HCT116 (cell line): Measurements from ENCODE around the gene CPN2. TPM values are rescaled to one million over a fixed set of nuclear protein-coding genes. Genes with fewer than 3 reads are reported as not detected.

Source experiments
- ATAC-seq: fragments of 200-7000 bp; cut with Tn5 transposase; 2 replicates; pipeline ENCODE4 v1.9.1; 2020; ENCODE audit warnings: mild to moderate bottlenecking, moderate library complexity
- BruUV-seq: library from RNA; stranded (reverse); fragments of 400-500 nt; replicated peaks from 2 replicates; lab custom pipeline; 2021; lab: Mats Ljungman, UMichigan
- CTCF ChIA-PET: fragments of 300-600 bp; sonication (Branson Sonifier 250); formaldehyde crosslinking; loops from one replicate; lab custom pipeline; 2021; ENCODE audit warnings: antibody characterized with exemption; lab: Charles Lee
- POLR2A ChIA-PET: fragments of 300-600, 350-600 bp; sonication (Branson Sonifier 250); formaldehyde crosslinking; loops from one replicate; lab custom pipeline; 2021; ENCODE audit warnings: antibody characterized with exemption; lab: Charles Lee
- RAD21 ChIA-PET, 2 experiments: fragments of 300-600 bp; sonication (Branson Sonifier 250); formaldehyde crosslinking; loops; one replicate each; lab custom pipeline; 2023; ENCODE audit warnings: low total read pairs in 2 of 2; ENCODE audit not compliant: uncharacterized antibody in 2 of 2, unreplicated experiment in 2 of 2, low non-redundant PET in 1 of 2; lab: Charles Lee
- DNase-seq: peaks from one replicate; pipeline ENCODE4 v3.0.0-alpha.2; 2010; ENCODE audit warnings: low read depth, low spot score
- H2AFZ ChIP-seq: fragments of 200-600 bp; shearing (Covaris generic), sonication (generic); 2 replicates; pipeline ENCODE4 v1.6.1; 2017; ENCODE audit warnings: low read depth, mixed run types, mixed read lengths, antibody characterized with exemption, low read length; ENCODE audit not compliant: poor library complexity, severe bottlenecking
- H3K27ac ChIP-seq: 2 replicates; pipeline ENCODE4 v1.5.1; 2012; ENCODE audit warnings: low read depth, low read length
- H3K27me3 ChIP-seq: fragments of 200-600 bp; sonication (generic); 2 replicates; pipeline ENCODE4 v1.6.1; 2016; ENCODE audit warnings: mixed run types, low read length, mixed read lengths; ENCODE audit not compliant: insufficient read depth
- H3K36me3 ChIP-seq, 2 experiments: fragments of 200-500 bp in 1 of 2; fragments of 200-600 bp in 1 of 2; sonication (Bioruptor generic) in 1 of 2; sonication (generic) in 1 of 2; 2 replicates each; pipeline versions ENCODE4 v1.5.1 to v1.6.1; 2014 to 2016; ENCODE audit warnings: low read length in 2 of 2, inconsistent platforms in 1 of 2, mixed read lengths in 1 of 2, mixed run types in 1 of 2; ENCODE audit not compliant: insufficient read depth in 2 of 2, control insufficient read depth in 1 of 2
- H3K4me1 ChIP-seq, 2 experiments: fragments of 200-600 bp in 1 of 2; sonication (generic) in 1 of 2; 2 replicates each; pipeline versions ENCODE4 v1.5.1 to v1.6.1; 2012 to 2017; ENCODE audit warnings: low read length in 2 of 2, inconsistent platforms in 1 of 2, mild to moderate bottlenecking in 1 of 2, mixed read lengths in 1 of 2, mixed run types in 1 of 2, moderate library complexity in 1 of 2; ENCODE audit not compliant: insufficient read depth in 2 of 2, control insufficient read depth in 1 of 2
- H3K4me2 ChIP-seq: fragments of 200-600 bp; sonication (generic); 2 replicates; pipeline ENCODE4 v1.6.1; 2017; ENCODE audit warnings: mixed run types, low read length, mixed read lengths
- H3K4me3 ChIP-seq, 2 experiments: fragments of 200-600 bp in 1 of 2; sonication (generic) in 1 of 2; replicated peaks in 1 of 2; 2 replicates each; pipeline ENCODE4 v1.5.1; 2011 to 2016; ENCODE audit warnings: low read length in 2 of 2, control low read depth in 1 of 2, low read depth in 1 of 2, mild to moderate bottlenecking in 1 of 2, mixed read lengths in 1 of 2, mixed run types in 1 of 2
- H3K79me2 ChIP-seq: fragments of 200-600 bp; sonication (generic); 2 replicates; pipeline ENCODE4 v1.6.1; 2017; ENCODE audit warnings: mild to moderate bottlenecking, mixed run types, low read length, moderate library complexity, mixed read lengths; ENCODE audit not compliant: insufficient read depth
- H3K9ac ChIP-seq: fragments of 200-600 bp; sonication (generic); 2 replicates; pipeline ENCODE4 v1.6.1; 2016; ENCODE audit warnings: low read length, mixed read lengths
- H3K9me2 ChIP-seq: fragments of 200-600 bp; sonication (generic), shearing (Covaris generic); 2 replicates; pipeline ENCODE4 v1.6.1; 2017; ENCODE audit warnings: mixed run types, mild to moderate bottlenecking, moderate library complexity; ENCODE audit not compliant: insufficient read depth
- H3K9me3 ChIP-seq, 2 experiments: fragments of 200-500 bp in 1 of 2; fragments of 200-600 bp in 1 of 2; sonication (Bioruptor generic) in 1 of 2; sonication (generic) in 1 of 2; 2 replicates each; pipeline ENCODE4 v1.6.1; 2014 to 2017; ENCODE audit warnings: low read length in 2 of 2, mixed read lengths in 2 of 2, inconsistent platforms in 1 of 2, low read depth in 1 of 2, mild to moderate bottlenecking in 1 of 2, mixed run types in 1 of 2, moderate library complexity in 1 of 2; ENCODE audit not compliant: control insufficient read depth in 1 of 2, insufficient read depth in 1 of 2
- H4K20me1 ChIP-seq: fragments of 200-600 bp; sonication (generic), shearing (Covaris generic); 2 replicates; pipeline ENCODE4 v1.6.1; 2017; ENCODE audit warnings: mixed run types, mild to moderate bottlenecking, moderate library complexity; ENCODE audit not compliant: insufficient read depth
- CBX3 ChIP-seq: IDR thresholded peaks from 2 replicates; pipeline ENCODE4 v1.6.1; 2012; ENCODE audit warnings: low read depth
- CEBPB ChIP-seq: IDR thresholded peaks from 2 replicates; pipeline ENCODE4 v1.6.1; 2012; ENCODE audit warnings: low read depth
- EGR1 ChIP-seq: IDR thresholded peaks from 2 replicates; pipeline ENCODE4 v1.6.1; 2012; ENCODE audit warnings: low read depth
- EZH2 ChIP-seq: fragments of 200-600 bp; sonication (generic); IDR thresholded peaks from 2 replicates; pipeline ENCODE4 v1.6.1; 2017; ENCODE audit warnings: antibody characterized with exemption, mixed run types
- FOSL1 ChIP-seq: IDR thresholded peaks from 2 replicates; pipeline ENCODE4 v1.6.1; 2012; ENCODE audit warnings: low read depth
- JUND ChIP-seq: IDR thresholded peaks from 2 replicates; pipeline ENCODE4 v1.6.1; 2012
- MAX ChIP-seq: IDR thresholded peaks from 2 replicates; pipeline ENCODE4 v1.6.1; 2012
- POLR2AphosphoS5 ChIP-seq: IDR thresholded peaks from 2 replicates; pipeline ENCODE4 v1.6.1; 2011; ENCODE audit warnings: mild to moderate bottlenecking, low read depth, low read length, moderate library complexity
- SIN3A ChIP-seq: IDR thresholded peaks from 2 replicates; pipeline ENCODE4 v1.6.1; 2012; ENCODE audit warnings: low read depth
- SP1 ChIP-seq: IDR thresholded peaks from 2 replicates; pipeline ENCODE4 v1.6.1; 2012; ENCODE audit warnings: low read depth
- SRF ChIP-seq: IDR thresholded peaks from 2 replicates; pipeline ENCODE4 v1.6.1; 2012; ENCODE audit warnings: low read depth
- YY1 ChIP-seq: IDR thresholded peaks from 2 replicates; pipeline ENCODE4 v1.6.1; 2011; ENCODE audit warnings: low read length, low read depth, moderate library complexity, mild to moderate bottlenecking; ENCODE audit not compliant: insufficient replicate concordance; ENCODE audit errors: extremely low read depth
- ZBTB33 ChIP-seq: IDR thresholded peaks from 2 replicates; pipeline ENCODE4 v1.6.1; 2011; ENCODE audit warnings: mild to moderate bottlenecking, low read length, moderate library complexity; ENCODE audit not compliant: insufficient replicate concordance; ENCODE audit errors: extremely low read depth
- ZFX ChIP-seq: fragments of 450-650 bp; IDR thresholded peaks from 2 replicates; pipeline ENCODE4 v1.6.1; 2017
- ZNF274 ChIP-seq: fragments of 200-500 bp; sonication (Bioruptor generic); IDR thresholded peaks from 2 replicates; pipeline ENCODE4 v1.6.1; 2014; ENCODE audit warnings: mild to moderate bottlenecking, low read depth, low read length, inconsistent platforms
- intact Hi-C: fragments of 100-400 bp; cut with micrococcal nuclease; formaldehyde crosslinking; loops from 2 replicates; pipeline ENCODE4 v1.10.0; 2022
- total RNA-seq: library from RNA; stranded (reverse); gene quantifications from one replicate; pipeline ENCODE4 v1.2.1, GENCODE V29; 2021; ENCODE audit not compliant: unreplicated experiment
- TF ChIP-seq, protein P1 (sequence below): IDR thresholded peaks from 2 replicates; pipeline ENCODE4 v1.6.1; 2012
- TF ChIP-seq, protein P2 (sequence below), 3 experiments: fragments of 200-600 bp in 1 of 3; sonication (generic) in 1 of 3; IDR thresholded peaks in 2 of 3; conservative IDR thresholded peaks in 1 of 3; 2 replicates each; pipeline ENCODE4 v1.5.1; 2012 to 2017; ENCODE audit warnings: low read depth in 2 of 3, low read length in 2 of 3, antibody characterized with exemption in 1 of 3, borderline replicate concordance in 1 of 3, control low read depth in 1 of 3, mild to moderate bottlenecking in 1 of 3, mixed read lengths in 1 of 3, mixed run types in 1 of 3, moderate library complexity in 1 of 3; ENCODE audit not compliant: insufficient read depth in 1 of 3

CPN2 gene
- total RNA-seq, 1 experiment from 2014 or later = not detected

DNA sequence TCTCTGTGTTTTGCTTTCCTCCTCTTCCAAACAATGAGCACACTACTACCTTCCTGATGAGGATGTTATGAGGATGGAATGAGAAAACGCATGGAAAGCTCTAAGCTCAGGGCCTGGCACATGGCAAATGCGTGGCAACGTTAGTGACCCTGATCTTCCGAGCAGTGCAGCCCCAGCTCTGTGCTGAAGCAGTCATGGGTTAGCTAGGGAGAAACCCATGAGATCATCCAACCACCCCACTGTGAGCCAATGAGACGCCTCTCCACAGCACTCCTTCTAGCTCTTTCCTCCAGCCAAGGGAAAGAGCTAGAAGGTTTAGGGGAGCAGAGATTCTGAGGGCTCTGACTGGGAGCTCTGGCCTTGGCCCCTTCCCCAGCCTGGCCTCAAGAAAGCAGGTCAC, 4.5 kb downstream of the CPN2 start (continued):
- no peak for TF ChIP-seq ZBTB33
- TF ChIP-seq CEBPB = no peak
- no peak for TF ChIP-seq POLR2AphosphoS5
- no peak for TF ChIP-seq CBX3
- no peak for TF ChIP-seq EZH2
- TF ChIP-seq FOSL1 = no peak
- TF ChIP-seq SRF = no peak
- no peak for TF ChIP-seq ZFX
- TF ChIP-seq MAX = no peak
- TF ChIP-seq, protein P1, sequence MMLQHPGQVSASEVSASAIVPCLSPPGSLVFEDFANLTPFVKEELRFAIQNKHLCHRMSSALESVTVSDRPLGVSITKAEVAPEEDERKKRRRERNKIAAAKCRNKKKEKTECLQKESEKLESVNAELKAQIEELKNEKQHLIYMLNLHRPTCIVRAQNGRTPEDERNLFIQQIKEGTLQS = no peak
- TF ChIP-seq SIN3A = no peak
- no peak for TF ChIP-seq JUND

DNA sequence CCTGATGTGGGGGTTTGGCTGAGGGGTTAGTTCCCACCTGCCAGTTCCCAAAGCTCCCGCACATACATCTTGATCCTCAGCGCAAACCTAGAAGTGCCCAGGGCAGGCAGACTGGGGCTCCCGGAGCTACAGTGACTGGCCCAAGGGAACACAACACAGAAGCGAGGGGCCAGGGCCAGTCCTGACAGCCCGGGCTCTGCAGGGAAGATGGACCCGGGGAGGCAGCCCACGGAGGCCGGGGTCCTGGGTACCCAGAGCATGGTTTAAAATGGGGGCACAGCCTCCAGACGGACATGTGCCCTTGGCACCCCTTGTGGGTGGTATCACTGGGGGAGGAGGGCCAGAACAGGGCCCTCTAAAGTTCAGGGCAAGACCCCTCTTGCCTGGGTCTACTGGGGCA, 5.1 kb downstream of the CPN2 start:
- no peak for ATAC-seq
- no peak for DNase-seq
- no TSS peak for BruUV-seq

More for the DNA sequence above, 5.1 kb downstream of the CPN2 start:
- peaks cover 4 to 10% of the 10 kb centered on the region in 2 experiments for H3K4me1 ChIP-seq
- H3K36me3 ChIP-seq = no peaks in the 10 kb centered on the region
- POLR2A ChIA-PET = no interaction called here
- H3K79me2 ChIP-seq = no peaks in the 10 kb centered on the region
- H3K9me2 ChIP-seq = no peaks in the 10 kb centered on the region
- no peak overlapping the region for H3K27ac ChIP-seq
- TF ChIP-seq, protein P1 = no peak
- no peak for TF ChIP-seq SP1
- TF ChIP-seq EGR1 = no peak
- TF ChIP-seq ZBTB33 = no peak
- TF ChIP-seq, protein P2, sequence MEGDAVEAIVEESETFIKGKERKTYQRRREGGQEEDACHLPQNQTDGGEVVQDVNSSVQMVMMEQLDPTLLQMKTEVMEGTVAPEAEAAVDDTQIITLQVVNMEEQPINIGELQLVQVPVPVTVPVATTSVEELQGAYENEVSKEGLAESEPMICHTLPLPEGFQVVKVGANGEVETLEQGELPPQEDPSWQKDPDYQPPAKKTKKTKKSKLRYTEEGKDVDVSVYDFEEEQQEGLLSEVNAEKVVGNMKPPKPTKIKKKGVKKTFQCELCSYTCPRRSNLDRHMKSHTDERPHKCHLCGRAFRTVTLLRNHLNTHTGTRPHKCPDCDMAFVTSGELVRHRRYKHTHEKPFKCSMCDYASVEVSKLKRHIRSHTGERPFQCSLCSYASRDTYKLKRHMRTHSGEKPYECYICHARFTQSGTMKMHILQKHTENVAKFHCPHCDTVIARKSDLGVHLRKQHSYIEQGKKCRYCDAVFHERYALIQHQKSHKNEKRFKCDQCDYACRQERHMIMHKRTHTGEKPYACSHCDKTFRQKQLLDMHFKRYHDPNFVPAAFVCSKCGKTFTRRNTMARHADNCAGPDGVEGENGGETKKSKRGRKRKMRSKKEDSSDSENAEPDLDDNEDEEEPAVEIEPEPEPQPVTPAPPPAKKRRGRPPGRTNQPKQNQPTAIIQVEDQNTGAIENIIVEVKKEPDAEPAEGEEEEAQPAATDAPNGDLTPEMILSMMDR (IDR thresholded peaks at IDR 0.05 in 2 of 3, conservative IDR thresholded peaks at IDR 0.05 in 1 of 3; ENCODE audit: borderline replicate concordance in 1 of 3, insufficient read depth in 1 of 3, low read depth in 2 of 3, low read length in 2 of 3) = no peak
- no peak for TF ChIP-seq YY1
- no peak for TF ChIP-seq ZNF274
- no peak for TF ChIP-seq CEBPB
- TF ChIP-seq, all 23 proteins: peak for 0
- Histone ChIP-seq H3K9me3 (no peaks in the 10 kb centered on the region), H3K4me2 (no peak overlapping the region), H3K9ac (no peak overlapping the region), H3K4me3 (no peak overlapping the region), H4K20me1 (no peaks in the 10 kb centered on the region), H2AFZ (no peak overlapping the region), H3K27me3 (no peaks in the 10 kb centered on the region)
- CTCF ChIA-PET = interaction anchor here (1.0 to 2.8 kb wide), 4 partner anchors 12 to 565 kb away, joined by 3 to 24 read pairs (median 6); no protein-coding TSS in a partner anchor
- RAD21 ChIA-PET = no interaction called here
- intact Hi-C loops = no loop called here
